PC-9 (cell line): ENCODE data around the gene PDE11A. TPM values are rescaled to one million over a fixed set of nuclear protein-coding genes. Genes with fewer than 3 reads are reported as not detected.

Source experiments
- BruUV-seq: library from RNA; stranded (reverse); fragments of 400-500 nt; replicated peaks from 2 replicates; lab custom pipeline; 2021; lab: Mats Ljungman, UMichigan
- CTCF ChIA-PET: fragments of 300-600 bp; sonication (Branson Sonifier 250); formaldehyde crosslinking; loops from one replicate; lab custom pipeline; 2022; ENCODE audit warnings: antibody characterized with exemption; lab: Charles Lee
- POLR2A ChIA-PET: fragments of 300-600 bp; sonication (Branson Sonifier 250); formaldehyde crosslinking; loops from one replicate; lab custom pipeline; 2022; ENCODE audit warnings: antibody characterized with exemption; ENCODE audit not compliant: unreplicated experiment; lab: Charles Lee
- DNase-seq, 2 experiments: peaks; one replicate each; pipeline versions ENCODE4 v3.0.0 to v3.0.0-alpha.2; 2015 to 2022; ENCODE audit warnings: mixed read lengths in 1 of 2
- H2AFZ ChIP-seq: fragments of 200-600 bp; sonication (generic); 2 replicates; pipeline ENCODE4 v1.8.1; 2017; ENCODE audit warnings: antibody characterized with exemption
- H3F3A ChIP-seq: fragments of 200-600 bp; sonication (generic); 2 replicates; pipeline ENCODE4 v1.8.1; 2017; ENCODE audit warnings: antibody characterized with exemption, mild to moderate bottlenecking, low read depth; ENCODE audit not compliant: insufficient read depth
- H3K27ac ChIP-seq: fragments of 200-600 bp; sonication (generic); 2 replicates; pipeline ENCODE4 v1.6.1; 2016; ENCODE audit warnings: mixed run types
- H3K27me3 ChIP-seq: fragments of 200-600 bp; sonication (generic); 2 replicates; pipeline ENCODE4 v1.6.1; 2016; ENCODE audit warnings: low read depth, mixed run types; ENCODE audit not compliant: insufficient read depth
- H3K36me3 ChIP-seq: fragments of 200-600 bp; sonication (generic); 2 replicates; pipeline ENCODE4 v1.6.1; 2016; ENCODE audit warnings: low read depth, mixed run types
- H3K4me1 ChIP-seq: fragments of 200-600 bp; sonication (generic); replicated peaks from 2 replicates; pipeline ENCODE4 v1.6.1; 2016; ENCODE audit warnings: mixed run types; ENCODE audit not compliant: insufficient read depth
- H3K4me2 ChIP-seq: fragments of 200-600 bp; sonication (generic); 2 replicates; pipeline ENCODE4 v1.6.1; 2017; ENCODE audit warnings: mixed run types
- H3K4me3 ChIP-seq: fragments of 200-600 bp; sonication (generic); 2 replicates; pipeline ENCODE4 v1.6.1; 2016; ENCODE audit warnings: mixed run types
- H3K79me2 ChIP-seq: fragments of 200-600 bp; sonication (generic); 2 replicates; pipeline ENCODE4 v1.6.1; 2017; ENCODE audit warnings: low read depth, mixed run types
- H3K9me2 ChIP-seq: fragments of 200-600 bp; sonication (generic); 2 replicates; pipeline ENCODE4 v1.8.1; 2017; ENCODE audit warnings: mild to moderate bottlenecking; ENCODE audit not compliant: insufficient read depth
- H3K9me3 ChIP-seq: fragments of 200-600 bp; sonication (generic); 2 replicates; pipeline ENCODE4 v1.8.1; 2016; ENCODE audit warnings: low read depth; ENCODE audit not compliant: insufficient read depth
- H4K20me1 ChIP-seq: fragments of 200-600 bp; sonication (generic); 2 replicates; pipeline ENCODE4 v1.8.1; 2017; ENCODE audit not compliant: insufficient read depth
- EZH2 ChIP-seq: fragments of 200-600 bp; sonication (generic); IDR thresholded peaks from 2 replicates; pipeline ENCODE4 v1.8.0; 2017; ENCODE audit warnings: antibody characterized with exemption, low read depth
- intact Hi-C: fragments of 100-400 bp; cut with micrococcal nuclease; formaldehyde crosslinking; loops from one replicate; pipeline ENCODE4 v1.10.0; 2022; ENCODE audit not compliant: unreplicated experiment
- total RNA-seq: library from RNA; stranded (reverse); gene quantifications from 2 replicates; pipeline ENCODE4 v1.2.3, GENCODE V29; 2021
- TF ChIP-seq, protein P1 (sequence below): fragments of 200-600 bp; sonication (generic); conservative IDR thresholded peaks from 2 replicates; pipeline ENCODE4 v1.6.1; 2017; ENCODE audit warnings: mixed run types, antibody characterized with exemption, mild to moderate bottlenecking, moderate library complexity

The PDE11A gene
- total RNA-seq, 1 experiment from 2014 or later, result 1.4 TPM

DNA sequence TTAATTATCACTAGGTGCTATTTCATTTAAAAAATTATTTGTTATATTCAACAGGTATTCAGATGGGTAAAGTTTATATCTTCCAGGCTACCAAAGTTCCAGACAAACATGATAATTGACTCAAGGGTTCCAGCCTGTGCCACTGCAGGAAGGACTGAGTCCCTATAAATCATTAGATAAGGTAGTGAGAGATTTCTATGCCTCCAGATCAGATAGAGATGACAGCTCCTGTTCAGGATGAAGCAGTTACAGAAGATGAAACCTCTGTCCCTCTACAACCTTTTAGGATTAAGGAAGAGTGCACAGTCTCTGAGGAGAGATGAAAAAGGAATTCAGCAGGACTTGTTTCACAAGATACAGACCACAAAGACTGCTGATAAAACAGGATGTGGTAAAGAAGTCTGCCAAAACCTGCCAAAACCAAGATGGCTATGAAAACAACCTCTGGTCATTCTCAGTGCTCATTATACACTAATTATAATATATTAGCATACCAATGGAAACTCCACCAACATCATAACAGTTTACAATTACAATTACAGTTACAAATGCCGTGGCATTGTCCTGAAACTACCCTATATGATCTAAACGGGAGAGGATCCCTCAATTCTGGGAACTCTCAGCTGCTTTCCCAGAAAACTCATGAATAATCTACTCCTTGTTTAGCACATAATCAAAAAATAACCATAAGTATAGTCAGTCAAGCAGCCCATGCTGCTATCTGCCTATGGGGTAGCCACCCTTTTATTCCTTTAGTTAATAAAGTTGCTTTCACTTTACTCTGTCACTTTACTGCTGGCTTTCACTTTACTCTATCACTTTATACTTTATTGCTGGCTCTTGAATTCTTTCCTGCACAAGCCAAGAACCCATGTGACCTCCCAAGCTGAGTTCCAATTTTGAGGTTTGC lies 288.5 kb downstream of the PDE11A start:
- intact Hi-C loops, result no loop called here
- H3F3A ChIP-seq, result no peaks in the 10 kb centered on the region
- BruUV-seq, result no TSS peak
- no peaks in the 10 kb centered on the region for H3K9me3 ChIP-seq
- TF ChIP-seq, protein P1, sequence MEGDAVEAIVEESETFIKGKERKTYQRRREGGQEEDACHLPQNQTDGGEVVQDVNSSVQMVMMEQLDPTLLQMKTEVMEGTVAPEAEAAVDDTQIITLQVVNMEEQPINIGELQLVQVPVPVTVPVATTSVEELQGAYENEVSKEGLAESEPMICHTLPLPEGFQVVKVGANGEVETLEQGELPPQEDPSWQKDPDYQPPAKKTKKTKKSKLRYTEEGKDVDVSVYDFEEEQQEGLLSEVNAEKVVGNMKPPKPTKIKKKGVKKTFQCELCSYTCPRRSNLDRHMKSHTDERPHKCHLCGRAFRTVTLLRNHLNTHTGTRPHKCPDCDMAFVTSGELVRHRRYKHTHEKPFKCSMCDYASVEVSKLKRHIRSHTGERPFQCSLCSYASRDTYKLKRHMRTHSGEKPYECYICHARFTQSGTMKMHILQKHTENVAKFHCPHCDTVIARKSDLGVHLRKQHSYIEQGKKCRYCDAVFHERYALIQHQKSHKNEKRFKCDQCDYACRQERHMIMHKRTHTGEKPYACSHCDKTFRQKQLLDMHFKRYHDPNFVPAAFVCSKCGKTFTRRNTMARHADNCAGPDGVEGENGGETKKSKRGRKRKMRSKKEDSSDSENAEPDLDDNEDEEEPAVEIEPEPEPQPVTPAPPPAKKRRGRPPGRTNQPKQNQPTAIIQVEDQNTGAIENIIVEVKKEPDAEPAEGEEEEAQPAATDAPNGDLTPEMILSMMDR, result no peak
- no peak for TF ChIP-seq EZH2
- peaks cover 7% of the 10 kb centered on the region; the same call in 1 of the 2 replicates for H3K4me1 ChIP-seq
- CTCF ChIA-PET, result interaction anchor here (0.6 kb wide), 1 partner anchor 11 kb away, joined by 3 read pairs; no protein-coding TSS in a partner anchor
- no peaks in the 10 kb centered on the region for H3K9me2 ChIP-seq
- no peak overlapping the region for H3K27ac ChIP-seq
- no peaks in the 10 kb centered on the region for H3K79me2 ChIP-seq
- H4K20me1 ChIP-seq, result no peaks in the 10 kb centered on the region
- no peak overlapping the region for H2AFZ ChIP-seq
- H3K36me3 ChIP-seq, result no peaks in the 10 kb centered on the region
- H3K4me3 ChIP-seq, result no peak overlapping the region
- peak in 1 of 2 experiments; percentile 21 for DNase-seq
- POLR2A ChIA-PET, result interaction anchor here (0.6 kb wide), 1 partner anchor 657 kb away, joined by 5 read pairs; no protein-coding TSS in a partner anchor
- H3K4me2 ChIP-seq, result peak overlapping the region; percentile 2; the same call in 1 of the 2 replicates
- no peaks in the 10 kb centered on the region for H3K27me3 ChIP-seq

DNA sequence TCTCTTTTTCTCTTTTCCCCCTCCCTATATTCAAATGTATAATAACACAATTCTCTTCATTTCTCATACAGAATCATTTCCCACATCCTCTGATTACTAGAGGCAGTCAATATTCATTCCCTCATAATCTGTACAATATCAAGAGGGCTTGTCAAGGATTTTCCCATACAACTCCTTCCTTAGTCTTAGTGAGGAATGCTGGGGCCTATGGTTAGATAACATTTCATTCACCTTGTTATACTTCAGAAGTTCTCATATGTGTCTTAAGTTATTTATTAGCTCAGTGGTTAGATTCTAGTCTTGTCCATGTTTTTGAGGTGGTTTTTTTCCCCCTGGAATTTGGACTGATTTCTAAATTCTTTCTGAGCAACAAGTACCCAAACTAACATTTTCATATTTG lies 289.5 kb downstream of the PDE11A start:
- no peaks in the 10 kb centered on the region for H3F3A ChIP-seq
- peaks cover 7% of the 10 kb centered on the region; the same call in 1 of the 2 replicates for H3K4me1 ChIP-seq
- CTCF ChIA-PET, result no interaction called here
- no peak overlapping the region for H3K4me2 ChIP-seq
- H3K79me2 ChIP-seq, result no peaks in the 10 kb centered on the region
- POLR2A ChIA-PET, result interaction anchor here (0.6 to 0.7 kb wide), 2 partner anchors 160 to 667 kb away, joined by 5 read pairs; no protein-coding TSS in a partner anchor
- no peaks in the 10 kb centered on the region for H3K27me3 ChIP-seq
- intact Hi-C loops, result no loop called here
- no peak for DNase-seq
- no peaks in the 10 kb centered on the region for H3K9me3 ChIP-seq
- H3K4me3 ChIP-seq, result no peak overlapping the region
- no peaks in the 10 kb centered on the region for H3K36me3 ChIP-seq
- no peak overlapping the region for H3K27ac ChIP-seq
- H3K9me2 ChIP-seq, result no peaks in the 10 kb centered on the region
- no peaks in the 10 kb centered on the region for H4K20me1 ChIP-seq
- TF ChIP-seq, protein P1, result no peak
- no peak for TF ChIP-seq EZH2
- BruUV-seq, result no TSS peak
- no peak overlapping the region for H2AFZ ChIP-seq

DNA sequence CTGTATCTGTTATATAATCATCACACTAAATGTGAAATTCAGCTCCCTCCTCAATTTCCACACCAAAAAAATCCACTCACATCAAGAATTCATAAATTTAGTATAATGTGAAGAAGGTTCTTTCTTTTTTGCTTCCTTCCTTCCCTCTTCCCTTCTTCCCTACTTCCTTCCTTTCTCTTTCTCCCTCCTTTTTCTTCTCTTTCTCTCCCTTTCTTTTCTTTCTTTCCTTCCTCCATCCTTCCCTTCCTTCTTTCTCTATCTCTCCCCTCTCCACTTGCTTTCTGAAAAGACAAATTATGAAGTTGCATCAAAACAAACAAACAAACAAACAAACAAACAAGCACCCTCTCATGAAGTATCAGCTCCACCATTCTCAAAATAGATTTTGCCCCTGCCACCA lies 290.0 kb downstream of the PDE11A start:
- TF ChIP-seq, protein P1, result no peak
- no peak for TF ChIP-seq EZH2
- Histone ChIP-seq H3K4me3 (no peak overlapping the region), H2AFZ (no peak overlapping the region), H3K4me2 (no peak overlapping the region), H3K36me3 (no peaks in the 10 kb centered on the region), H3K9me3 (no peaks in the 10 kb centered on the region), H3K9me2 (no peaks in the 10 kb centered on the region), H4K20me1 (no peaks in the 10 kb centered on the region), H3K27me3 (no peaks in the 10 kb centered on the region), H3K79me2 (no peaks in the 10 kb centered on the region), H3K27ac (no peak overlapping the region), H3K4me1 (peaks cover 7% of the 10 kb centered on the region; the same call in 1 of the 2 replicates), H3F3A (no peaks in the 10 kb centered on the region)
- BruUV-seq, result no TSS peak
- no peak for DNase-seq
- ChIA-PET POLR2A (interaction anchor here (0.6 to 0.7 kb wide), 2 partner anchors 160 to 667 kb away, joined by 5 read pairs; no protein-coding TSS in a partner anchor), CTCF (no interaction called here)
- intact Hi-C loops, result no loop called here
